Measurements from ENCODE around the gene LAMB1.

- TF ChIP-seq CTCF (IDR thresholded peaks at IDR 0.05; ENCODE audit: low read depth, low read length) (no peak), EZH2phosphoT487 (IDR thresholded peaks at IDR 0.05; ENCODE audit: low read depth) (no peak)
These were observed 26.1 kb upstream of the LAMB1 start for GRCh38 chr7:108029034-108029433.

Measured in OCI-LY3 (cell line).